ENCODE results near the gene FNTB.
"Not testable (repeated sequence)": the region's sequence is repeated elsewhere in the genome, so short reads cannot be mapped to it uniquely, and the experiment has no call there.

FNTB gene

GRCh38 chr14:65019944-65020566 is 33.4 kb downstream of the FNTB start:
- peak; percentile 72 for DNase-seq (ENCODE audit: low read depth)

- DNase-seq (ENCODE audit: low read depth) = no peak
Measured at GRCh38 chr14:65024957-65025356, 38.3 kb downstream of the FNTB start.

DNA sequence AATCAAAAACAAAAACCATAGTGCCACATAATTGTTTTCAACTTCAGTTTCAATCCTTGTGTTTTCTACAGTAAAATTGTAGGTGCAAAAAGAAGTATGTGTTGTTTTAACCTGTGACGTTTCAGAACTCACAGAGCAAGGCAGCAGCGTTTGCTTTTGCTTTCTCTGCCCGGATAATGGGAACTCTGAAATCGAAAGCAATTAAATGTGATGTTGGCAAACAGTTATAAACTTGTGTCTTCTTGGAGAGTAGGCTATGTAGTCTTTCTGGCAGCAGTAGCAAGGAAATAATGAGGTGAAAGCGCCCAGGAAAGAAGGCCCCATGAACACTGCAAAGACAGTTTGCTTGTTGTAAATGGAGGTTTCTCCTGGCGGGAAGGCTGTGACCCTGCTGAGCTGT is 39.1 kb downstream of the FNTB start:
- DNase-seq (ENCODE audit: low read depth) = no peak

GRCh38 chr14:65026526-65026925 is 39.8 kb downstream of the FNTB start:
- no peak for DNase-seq (ENCODE audit: low read depth)

DNA sequence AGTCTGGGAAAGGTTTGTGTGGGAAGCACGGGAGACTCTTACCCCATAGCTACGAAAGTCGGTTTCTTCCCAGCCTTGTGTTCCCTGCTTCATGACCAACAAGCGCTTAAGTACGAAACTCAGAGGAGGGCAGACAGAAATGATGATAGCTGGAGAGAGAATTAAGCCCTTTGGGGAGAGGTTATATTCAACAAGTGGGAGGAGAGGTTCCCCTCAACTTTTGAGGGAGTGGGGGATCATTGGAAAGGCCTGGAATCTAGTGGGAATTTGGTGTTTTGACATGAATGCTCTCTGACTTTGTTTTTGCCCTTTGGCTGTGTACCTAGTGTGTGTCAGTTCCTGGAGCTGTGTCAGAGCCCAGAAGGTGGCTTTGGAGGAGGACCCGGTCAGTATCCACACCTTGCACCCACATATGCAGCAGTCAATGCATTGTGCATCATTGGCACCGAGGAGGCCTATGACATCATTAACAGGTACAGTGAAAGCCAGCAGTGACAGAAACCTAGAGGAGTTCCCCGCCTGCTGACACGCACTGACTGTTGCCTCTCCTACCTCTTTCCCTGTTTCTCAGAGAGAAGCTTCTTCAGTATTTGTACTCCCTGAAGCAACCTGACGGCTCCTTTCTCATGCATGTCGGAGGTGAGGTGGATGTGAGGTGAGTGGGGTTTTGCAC is 40.6 kb downstream of the FNTB start:
- DNase-seq (ENCODE audit: low read depth) = no peak

DNA sequence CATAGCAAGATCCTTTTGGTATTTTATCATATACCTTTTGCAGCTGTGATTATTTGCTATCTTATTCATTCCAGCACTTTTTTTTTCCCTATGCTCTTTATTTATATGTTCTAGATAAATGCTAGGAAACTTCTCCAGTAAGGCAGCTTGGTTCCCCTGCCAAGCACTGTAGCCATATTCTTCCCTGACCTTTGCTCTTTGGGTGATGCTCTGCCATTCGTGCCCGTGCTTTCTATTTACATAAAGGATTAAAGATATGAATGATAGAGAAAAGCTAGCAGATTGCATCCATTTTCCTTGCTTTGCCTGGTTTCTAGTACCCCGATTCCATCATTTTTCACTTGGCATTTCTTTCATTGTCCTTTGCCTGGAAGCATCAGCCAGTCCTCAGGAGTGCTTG is 42.2 kb downstream of the FNTB start:
- DNase-seq (ENCODE audit: low read depth) = no peak

- not testable (repeated sequence) for DNase-seq (ENCODE audit: low read depth)
Measured at GRCh38 chr14:65031321-65031720, 44.6 kb downstream of the FNTB start.

DNA sequence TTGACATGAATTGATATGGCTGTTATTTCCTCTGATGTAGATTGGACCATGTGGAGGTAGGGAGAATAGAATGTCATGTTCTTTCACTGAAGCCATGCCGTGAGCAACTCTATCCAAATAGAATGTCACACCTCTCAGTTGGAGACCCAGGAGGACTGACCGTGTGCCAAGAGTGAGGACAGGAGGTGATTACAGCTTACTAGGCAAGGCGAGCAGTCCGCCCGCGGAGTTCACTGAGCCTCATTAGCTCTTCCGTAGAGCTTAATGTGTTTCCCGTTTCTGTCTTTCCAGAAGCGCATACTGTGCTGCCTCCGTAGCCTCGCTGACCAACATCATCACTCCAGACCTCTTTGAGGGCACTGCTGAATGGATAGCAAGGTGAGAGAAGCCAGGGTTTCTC is 45.6 kb downstream of the FNTB start:
- no peak for DNase-seq (ENCODE audit: low read depth)

DNA sequence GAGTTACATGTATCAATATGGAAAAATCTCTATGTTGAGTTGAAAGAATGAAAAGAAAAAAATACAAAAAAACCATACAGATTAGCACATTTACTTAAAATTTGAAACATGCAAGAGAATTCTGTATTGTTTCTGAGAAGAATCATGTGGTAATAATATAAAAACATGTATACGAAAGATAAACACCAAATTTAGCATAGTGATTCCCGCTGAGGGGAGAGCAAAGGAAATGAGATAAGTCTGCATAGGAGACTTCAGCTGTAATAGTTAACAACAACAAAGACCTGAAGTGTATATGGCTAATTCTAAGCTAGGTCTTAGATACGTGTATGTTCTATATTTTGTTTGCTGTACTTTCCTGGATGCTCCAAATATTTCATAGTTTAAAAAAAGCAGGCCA is 46.5 kb downstream of the FNTB start:
- no peak for DNase-seq (ENCODE audit: low read depth)

GRCh38 chr14:65034021-65034420 is 47.3 kb downstream of the FNTB start:
- no peak for DNase-seq (ENCODE audit: low read depth)

- peak; percentile 61 for DNase-seq (ENCODE audit: low read depth)
Measured at GRCh38 chr14:65035049-65035448, 48.4 kb downstream of the FNTB start.

- DNase-seq (ENCODE audit: low read depth) = no peak
Measured at GRCh38 chr14:65038966-65039365, 52.3 kb downstream of the FNTB start.

DNA sequence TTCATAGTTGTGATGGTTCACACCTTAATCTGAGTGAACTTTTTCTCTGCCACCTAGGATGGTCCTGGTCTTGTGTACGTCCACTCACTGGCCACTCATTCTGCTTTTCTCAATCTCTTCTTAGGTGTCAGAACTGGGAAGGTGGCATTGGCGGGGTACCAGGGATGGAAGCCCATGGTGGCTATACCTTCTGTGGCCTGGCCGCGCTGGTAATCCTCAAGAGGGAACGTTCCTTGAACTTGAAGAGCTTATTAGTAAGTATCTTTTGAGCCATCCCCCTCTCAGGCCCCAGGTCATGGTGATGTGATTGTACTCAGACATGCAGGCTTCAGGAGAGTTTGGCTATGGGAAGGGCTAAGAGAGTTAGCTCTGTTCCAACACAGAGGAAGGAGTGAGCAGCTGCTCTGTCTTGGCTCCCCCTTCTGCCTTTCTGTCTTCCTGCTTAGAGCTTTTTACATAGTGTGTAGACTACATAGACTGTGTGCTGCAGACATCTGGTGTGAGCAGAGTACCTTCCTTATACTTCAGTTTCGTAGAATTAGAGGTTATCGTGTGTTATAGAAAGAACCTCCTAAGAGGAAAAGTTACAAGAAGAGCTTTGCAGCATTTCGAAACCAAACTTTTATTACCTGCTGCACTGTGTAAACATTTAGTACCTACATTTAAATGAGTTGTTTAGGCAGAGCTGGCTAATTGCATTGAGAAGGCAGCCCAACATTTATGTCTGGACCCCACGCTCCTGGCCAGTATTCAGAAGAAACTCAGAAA is 54.2 kb downstream of the FNTB start:
- no peak for DNase-seq (ENCODE audit: low read depth)

DNA sequence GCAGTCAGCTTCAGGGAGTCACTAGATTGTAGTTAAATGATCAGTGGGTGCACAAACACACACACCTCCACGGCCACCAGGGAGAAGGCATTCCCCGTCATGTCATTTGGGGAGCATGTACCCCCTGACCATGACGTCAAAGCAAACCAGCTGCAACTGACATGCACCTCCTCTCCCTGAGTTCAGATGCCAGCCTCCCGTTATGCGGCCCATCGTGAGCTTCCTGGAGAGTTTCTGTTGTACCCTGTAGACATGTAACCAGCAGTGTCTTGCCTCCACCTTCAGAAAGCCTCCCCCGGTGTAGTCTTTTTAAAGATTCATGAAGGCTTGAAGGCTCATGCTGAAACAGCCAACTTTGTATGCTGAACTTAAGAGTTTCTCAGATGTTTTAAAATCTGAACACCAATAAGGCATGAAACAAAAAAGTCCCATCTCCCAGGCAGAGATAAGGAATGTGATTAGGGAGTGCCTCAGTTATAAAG is 54.8 kb downstream of the FNTB start:
- no peak for DNase-seq (ENCODE audit: low read depth)

DNA sequence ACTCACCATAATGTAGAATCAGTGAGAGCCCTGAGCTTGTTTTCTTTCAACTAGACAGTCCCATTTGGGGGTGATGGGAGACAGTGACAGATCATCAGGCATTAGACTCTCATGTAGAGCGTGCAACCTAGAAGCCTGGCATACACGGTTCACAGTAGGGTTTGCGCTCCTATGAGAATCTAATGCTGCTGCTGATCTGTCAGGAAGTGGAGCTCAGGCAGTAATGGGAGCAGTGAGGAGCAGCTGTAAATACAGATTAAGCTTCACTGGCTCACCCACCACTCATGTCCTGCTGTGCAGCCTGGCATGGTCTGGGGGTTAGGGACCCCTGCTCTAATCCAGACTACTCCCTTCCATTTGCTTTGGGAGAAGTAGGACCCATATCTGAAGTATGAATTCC is 55.6 kb downstream of the FNTB start:
- no peak for DNase-seq (ENCODE audit: low read depth)

GRCh38 chr14:65042731-65043372 is 56.2 kb downstream of the FNTB start:
- DNase-seq (ENCODE audit: low read depth) = no peak

- no peak for DNase-seq (ENCODE audit: low read depth)
Measured at GRCh38 chr14:65043893-65044595, 57.3 kb downstream of the FNTB start.

DNA sequence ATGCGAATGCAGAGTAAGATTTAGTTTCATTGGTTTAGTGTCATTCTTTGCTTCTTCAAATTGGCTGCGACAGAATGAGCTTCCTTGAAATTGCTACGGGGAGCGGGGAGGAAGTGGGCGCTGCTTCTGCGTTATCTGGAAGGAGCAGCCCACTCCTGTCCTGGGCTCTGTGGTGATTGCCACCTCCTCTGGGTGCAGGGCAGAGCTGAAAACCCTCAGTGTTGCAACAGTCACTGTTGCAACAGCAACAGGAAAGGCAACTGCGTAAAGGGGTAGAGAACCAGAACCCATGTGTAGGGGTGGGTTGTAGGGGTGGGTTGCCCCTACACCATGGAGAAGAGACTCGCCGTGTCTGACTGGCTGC is 57.9 kb downstream of the FNTB start:
- no peak for DNase-seq (ENCODE audit: low read depth)

DNA sequence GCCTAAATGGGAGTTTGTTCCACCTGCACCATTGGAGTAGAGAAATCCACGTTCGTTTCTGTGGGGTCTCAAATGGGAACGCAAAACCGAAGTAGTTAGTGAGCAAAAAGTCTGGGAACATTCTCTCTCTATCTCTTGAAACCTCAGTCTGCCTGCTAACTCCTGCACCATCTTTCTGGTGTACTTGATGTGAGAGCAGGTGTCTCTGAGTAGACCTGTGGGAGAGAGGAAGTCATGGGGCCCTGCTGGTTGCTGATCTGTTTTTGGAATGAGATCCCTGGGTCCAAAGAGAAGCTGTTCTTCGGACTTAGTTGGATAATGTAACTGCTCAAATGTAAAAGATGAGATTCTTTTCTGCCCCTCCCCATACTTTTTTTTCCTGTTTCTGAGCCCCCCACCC is 58.3 kb downstream of the FNTB start:
- no peak for DNase-seq (ENCODE audit: low read depth)

DNA sequence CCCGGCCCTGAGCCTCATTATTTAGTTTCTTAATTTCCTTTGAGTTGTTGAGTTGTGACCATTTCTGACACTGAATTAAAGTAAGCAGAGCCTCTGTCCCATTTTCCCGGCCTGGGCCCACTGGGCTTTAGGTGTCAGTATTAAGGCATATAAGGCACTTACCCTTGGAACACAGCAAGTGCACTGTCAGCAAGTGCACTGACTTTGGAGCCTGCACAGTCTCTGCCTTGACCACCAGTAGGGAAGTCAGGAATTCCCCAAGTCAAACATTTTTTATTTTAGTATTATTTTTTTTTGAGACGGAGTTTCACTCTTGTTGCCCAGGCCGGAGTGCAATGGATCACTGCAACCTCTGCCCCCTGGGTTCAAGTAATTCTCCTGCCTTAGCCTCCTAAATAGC is 59.0 kb downstream of the FNTB start:
- DNase-seq (ENCODE audit: low read depth) = no peak

DNA sequence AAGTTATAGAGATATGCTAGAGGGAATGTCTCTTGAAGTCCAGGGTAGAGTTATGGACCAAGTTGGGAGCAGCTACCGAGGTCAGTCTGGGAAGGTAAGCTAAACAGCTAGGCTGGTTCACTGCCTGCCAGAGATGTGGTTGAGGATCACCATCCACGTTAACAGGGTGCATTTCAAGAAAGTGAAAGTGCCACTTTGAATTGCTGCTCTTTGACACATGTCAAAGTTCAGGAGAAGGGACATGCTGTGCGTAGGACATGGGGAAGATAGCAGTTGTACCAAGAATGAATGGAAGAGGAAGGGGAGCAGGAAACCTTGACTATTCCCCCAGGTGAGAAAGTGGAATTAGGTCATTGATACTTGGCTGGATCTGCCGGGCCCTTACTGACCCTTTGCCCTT is 66.1 kb downstream of the FNTB start:
- DNase-seq (ENCODE audit: low read depth) = no peak

DNA sequence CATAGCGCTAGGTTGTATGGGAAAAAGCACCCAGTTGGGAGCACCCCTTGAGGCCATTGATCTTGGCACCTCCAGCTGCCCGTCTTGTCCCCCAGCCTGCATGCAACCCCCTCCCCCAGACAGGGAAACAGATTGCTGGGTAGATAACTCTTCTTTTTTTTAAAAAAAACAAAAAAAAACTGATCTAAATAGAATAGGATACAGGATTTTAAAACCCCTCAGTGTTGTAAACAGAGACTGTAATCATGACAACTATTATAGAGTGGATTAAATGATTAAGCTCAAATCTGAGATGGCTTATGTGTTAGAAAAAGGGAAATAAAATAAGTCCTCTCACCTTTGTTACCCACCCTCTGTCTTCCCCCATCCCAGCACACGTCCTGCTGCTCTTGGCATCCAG is 66.8 kb downstream of the FNTB start:
- DNase-seq (ENCODE audit: low read depth) = no peak

Data from fibroblast of gingiva (primary cell).